HepG2 (cell line): Measurements from ENCODE around the gene DGKG. TPM values are rescaled to one million over a fixed set of nuclear protein-coding genes. Genes with fewer than 3 reads are reported as not detected.

Experiments used
- ATAC-seq: fragments of 200-7000 bp; cut with Tn5 transposase; 3 replicates; pipeline ENCODE4 v1.9.1; 2020; ENCODE audit warnings: mild to moderate bottlenecking, moderate library complexity
- BruUV-seq: library from RNA; stranded (reverse); fragments of 400-500 nt; replicated peaks from 2 replicates; lab custom pipeline; 2021; lab: Mats Ljungman, UMichigan
- CTCF ChIA-PET: fragments of 300-600 bp; formaldehyde crosslinking; extraction: SDS; loops from one replicate; lab custom pipeline; 2021; ENCODE audit warnings: low total read pairs, inconsistent platforms, low intra/inter-chr PET ratio; lab: Yijun Ruan, JAX
- POLR2A ChIA-PET: fragments of 350-600 bp; sonication (Branson Sonifier 250); formaldehyde crosslinking; loops from one replicate; lab custom pipeline; 2020; ENCODE audit warnings: antibody characterized with exemption, inconsistent platforms; lab: Yijun Ruan, JAX
- DNase-seq: peaks from one replicate; pipeline ENCODE4 v3.0.0-alpha.2; 2015; ENCODE audit warnings: low spot score
- FAIRE-seq: peaks from 3 replicates; lab custom pipeline; 2011; peaks lifted over from hg19 to GRCh38; lab: Jason Lieb, UNC
- H2AFZ ChIP-seq: one replicate; pipeline ENCODE4 v1.6.1; 2011; ENCODE audit warnings: low read length, inconsistent platforms
- H3K27ac ChIP-seq: fragments of 300-600 bp; 3 replicates; pipeline ENCODE4 v1.8.0; 2011; ENCODE audit warnings: mixed run types, mild to moderate bottlenecking, mixed read lengths, low read length, inconsistent platforms; ENCODE audit not compliant: insufficient read depth; ENCODE audit errors: extremely low read length
- H3K27me3 ChIP-seq, 2 experiments: fragments of 200-600 bp in 1 of 2; 2 replicates in 1 of 2; 3 replicates in 1 of 2; pipeline versions ENCODE4 v1.6.0 to v1.8.0; 2011; ENCODE audit warnings: low read length in 2 of 2, mild to moderate bottlenecking in 2 of 2, moderate library complexity in 2 of 2, inconsistent platforms in 1 of 2; ENCODE audit not compliant: insufficient read depth in 2 of 2, control insufficient read depth in 1 of 2
- H3K36me3 ChIP-seq, 2 experiments: fragments of 200-600 bp in 1 of 2; replicated peaks in 1 of 2; 2 replicates in 1 of 2; 3 replicates in 1 of 2; pipeline versions ENCODE4 v1.5.1 to v1.8.0; 2011; ENCODE audit warnings: low read length in 2 of 2, inconsistent platforms in 1 of 2; ENCODE audit not compliant: insufficient read depth in 2 of 2, control insufficient read depth in 1 of 2
- H3K4me1 ChIP-seq: 2 replicates; pipeline ENCODE4 v1.5.1; 2012; ENCODE audit warnings: low read length, inconsistent platforms; ENCODE audit not compliant: insufficient read depth
- H3K4me2 ChIP-seq: 2 replicates; pipeline ENCODE4 v1.6.0; 2011; ENCODE audit warnings: low read depth, low read length, inconsistent platforms
- H3K4me3 ChIP-seq, 3 experiments: fragments of 200-600 bp in 1 of 3; sonication (generic), shearing (Covaris generic) in 1 of 3; replicated peaks in 1 of 3; 2 replicates each; pipeline ENCODE4 v1.5.1; 2011 to 2016; ENCODE audit warnings: low read length in 3 of 3, inconsistent platforms in 2 of 3, low read depth in 2 of 3, mild to moderate bottlenecking in 2 of 3, control low read depth in 1 of 3, mixed read lengths in 1 of 3; ENCODE audit not compliant: insufficient read depth in 1 of 3
- H3K79me2 ChIP-seq: one replicate; pipeline ENCODE4 v1.6.1; 2011; ENCODE audit warnings: low read length, inconsistent platforms; ENCODE audit not compliant: insufficient read depth
- H3K9ac ChIP-seq: 2 replicates; pipeline ENCODE4 v1.6.0; 2011; ENCODE audit warnings: mild to moderate bottlenecking, low read depth, low read length, inconsistent platforms; ENCODE audit not compliant: insufficient read depth
- H3K9me3 ChIP-seq: 2 replicates; pipeline ENCODE4 v1.5.1; 2012; ENCODE audit warnings: mild to moderate bottlenecking, low read length
- H4K20me1 ChIP-seq: 2 replicates; pipeline ENCODE4 v1.6.0; 2011; ENCODE audit warnings: inconsistent platforms, mild to moderate bottlenecking, low read length, moderate library complexity; ENCODE audit not compliant: insufficient read depth
- CHCHD3 ChIP-seq: sonication (generic); formaldehyde crosslinking; IDR thresholded peaks from 2 replicates; pipeline ENCODE4 v1.8.0; 2022; ENCODE audit warnings: mild to moderate bottlenecking, missing genetic modification reagents, moderate library complexity
- GFI1 ChIP-seq: sonication (generic); formaldehyde crosslinking; IDR thresholded peaks from 2 replicates; pipeline ENCODE4 v1.5.0; 2020; ENCODE audit warnings: missing genetic modification reagents, mild to moderate bottlenecking, borderline replicate concordance
- HDAC2 ChIP-seq: sonication (generic); formaldehyde crosslinking; IDR thresholded peaks from 2 replicates; pipeline ENCODE4 v1.4.0; 2020; ENCODE audit warnings: missing genetic modification reagents
- HES4 ChIP-seq: sonication (generic); formaldehyde crosslinking; IDR thresholded peaks from 2 replicates; pipeline ENCODE4 v1.9.0; 2021; ENCODE audit warnings: mild to moderate bottlenecking, missing genetic modification reagents, borderline replicate concordance
- IKZF1 ChIP-seq: fragments of 450-650 bp; IDR thresholded peaks from 2 replicates; pipeline ENCODE4 v1.7.1; 2016
- IKZF5 ChIP-seq: IDR thresholded peaks from 2 replicates; pipeline ENCODE4 v1.6.1; 2018; ENCODE audit warnings: missing genetic modification reagents, mild to moderate bottlenecking, missing compliant biosample characterization
- NBN ChIP-seq: fragments of 450-650 bp; conservative IDR thresholded peaks from 2 replicates; pipeline ENCODE4 v1.6.1; 2017
- REPIN1 ChIP-seq: sonication (generic); formaldehyde crosslinking; IDR thresholded peaks from 2 replicates; pipeline ENCODE4 v1.8.0; 2022; ENCODE audit warnings: missing genetic modification reagents, low read depth, mild to moderate bottlenecking, borderline replicate concordance
- TCF12 ChIP-seq, 2 experiments: fragments of 450-650 bp in 1 of 2; sonication (generic) in 1 of 2; formaldehyde crosslinking in 1 of 2; IDR thresholded peaks; 2 replicates each; pipeline versions ENCODE4 v1.6.1 to v1.8.0; 2017 to 2022; ENCODE audit warnings: antibody characterized with exemption in 1 of 2, mild to moderate bottlenecking in 1 of 2, missing genetic modification reagents in 1 of 2, moderate library complexity in 1 of 2
- TMF1 ChIP-seq: sonication (generic); formaldehyde crosslinking; IDR thresholded peaks from 2 replicates; pipeline ENCODE4 v1.8.1; 2022; ENCODE audit warnings: low read depth, missing genetic modification reagents
- ZBTB8A ChIP-seq: sonication (generic); formaldehyde crosslinking; IDR thresholded peaks from 2 replicates; pipeline ENCODE4 v1.4.0; 2020; ENCODE audit warnings: mild to moderate bottlenecking, low read depth, missing genetic modification reagents, borderline replicate concordance
- ZNF672 ChIP-seq: sonication (generic); formaldehyde crosslinking; IDR thresholded peaks from 2 replicates; pipeline ENCODE4 v1.8.1; 2022; ENCODE audit warnings: missing genetic modification reagents
- ZNF749 ChIP-seq: sonication (generic); formaldehyde crosslinking; IDR thresholded peaks from 2 replicates; pipeline ENCODE4 v1.8.0; 2022; ENCODE audit warnings: mild to moderate bottlenecking, missing genetic modification reagents, moderate library complexity, borderline replicate concordance
- WGBS: methylation state at CpG from one replicate; pipeline ENCODE4 v1.1.6; 2017; ENCODE audit warnings: low lambda C conversion rate; 5-methylcytosine and 5-hydroxymethylcytosine counted together
- in situ Hi-C: cut with HindIII; loops from 2 replicates; pipeline ENCODE4 v1.10.0; 2017; ENCODE audit warnings: low pct_unique_long_range_greater_than_20kb; ENCODE audit not compliant: extremely low pct_ligation_motif_present
- intact Hi-C: fragments of 100-400 bp; cut with micrococcal nuclease; formaldehyde crosslinking; loops from one replicate; pipeline ENCODE4 v1.10.0; 2022; ENCODE audit not compliant: unreplicated experiment
- polyA plus RNA-seq, 8 experiments: library from polyadenylated mRNA; depleted of rRNA in 3 of 8; stranded (reverse) in 7 of 8; unstranded in 1 of 8; fragments of >200 nt; fragmentation: Illumina TruSeq in 4 of 8; extraction: Trizol in 4 of 8; gene quantifications; 2 replicates each; pipeline versions ENCODE4 v1.2.1 to v1.2.3, GENCODE V29; 2011 to 2016; ENCODE audit warnings: low read depth in 4 of 8, missing spikeins in 1 of 8, mixed read lengths in 1 of 8; ENCODE audit not compliant: insufficient read depth in 1 of 8
- total RNA-seq, 5 experiments: library from RNA; depleted of rRNA; stranded (reverse); fragments of >200 nt; fragmentation: Illumina TruSeq; extraction: Trizol; gene quantifications; 2 replicates each; pipeline ENCODE4 v1.2.3, GENCODE V29; 2016; ENCODE audit warnings: low read depth in 1 of 5
- TF ChIP-seq, protein P1 (sequence below): IDR thresholded peaks from 2 replicates; pipeline ENCODE4 v1.6.1; 2016; ENCODE audit warnings: low read depth, borderline replicate concordance
- TF ChIP-seq, protein P2 (sequence below): sonication (generic); formaldehyde crosslinking; conservative IDR thresholded peaks from 2 replicates; pipeline ENCODE4 v1.4.0; 2020; ENCODE audit warnings: missing genetic modification reagents

The DGKG gene
- total and polyA plus RNA-seq, 2 of the 13 experiments (the other 11 are each of a cell fraction or from before 2014, with no cell fraction given) = 3.8 to 6.2 TPM

DNA sequence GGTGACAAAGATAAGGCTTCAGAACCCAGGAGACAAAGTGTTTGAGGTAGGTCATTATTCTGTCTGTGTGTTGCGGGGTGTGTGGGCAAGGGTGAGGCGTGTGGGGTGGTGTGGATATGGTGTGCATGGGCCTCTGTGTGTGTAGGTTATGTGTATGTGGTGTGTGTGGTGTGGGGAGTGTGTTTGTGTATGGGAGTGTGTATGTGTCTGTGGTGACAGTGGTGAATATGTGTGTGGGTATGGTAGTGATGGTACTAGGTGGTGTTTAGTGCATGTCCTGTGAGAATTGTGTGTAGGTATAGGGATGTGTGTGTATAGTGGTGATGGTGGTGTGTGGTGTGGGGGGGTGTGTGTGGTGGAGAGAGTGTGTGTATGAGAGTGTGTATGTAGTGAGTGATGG is 236.9 kb downstream of the DGKG start:
- WGBS = 71% methylated on average over 2 of the region's 2 CpGs
- Histone ChIP-seq H3K79me2 (no peaks in the 10 kb centered on the region), H4K20me1 (no peaks in the 10 kb centered on the region), H3K4me1 (no peaks in the 10 kb centered on the region), H3K4me3 (no peak overlapping the region), H3K27ac (no peak overlapping the region), H3K9ac (no peak overlapping the region), H3K36me3 (no peaks in the 10 kb centered on the region), H2AFZ (no peak overlapping the region), H3K4me2 (no peak overlapping the region), H3K27me3 (no peaks in the 10 kb centered on the region), H3K9me3 (no peaks in the 10 kb centered on the region)
- in situ Hi-C loops = no loop called here
- ChIA-PET POLR2A (interaction anchor here (0.7 kb wide), 1 partner anchor 12 kb away, joined by 3 read pairs; no protein-coding TSS in a partner anchor), CTCF (no interaction called here)
- intact Hi-C loops = no loop called here
- DNase-seq = no peak
- 0 out of 2 replicates have a peak, but pooled peaks have one; percentile 50 for TF ChIP-seq NBN
- 0 out of 2 replicates have a peak, but pooled peaks have one; percentile 10 for TF ChIP-seq IKZF1
- TF ChIP-seq REPIN1 = no peak
- no peak for ATAC-seq
- no peak for FAIRE-seq
- no TSS peak for BruUV-seq

DNA sequence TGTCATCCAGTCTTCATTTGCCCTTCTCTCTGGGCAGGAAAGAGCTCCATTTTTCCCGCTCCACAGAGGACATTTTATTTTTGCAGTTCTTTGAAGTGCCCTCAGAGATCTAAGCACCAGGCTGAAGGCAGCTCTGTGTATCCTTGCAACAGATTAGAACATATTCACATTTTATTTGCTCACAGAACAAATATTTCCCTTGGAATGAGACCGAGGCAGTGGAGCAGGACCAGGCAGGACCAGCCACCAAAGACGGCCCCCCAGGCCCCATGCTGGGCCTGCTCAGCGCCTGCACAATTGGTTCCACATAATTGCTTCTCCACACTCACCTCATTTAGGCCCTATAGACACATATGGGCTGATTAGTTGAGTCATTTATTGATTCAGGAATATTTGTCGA is 237.4 kb downstream of the DGKG start:
- Histone ChIP-seq H3K4me3 (no peak overlapping the region), H3K9ac (no peak overlapping the region), H3K36me3 (no peaks in the 10 kb centered on the region), H3K9me3 (no peaks in the 10 kb centered on the region), H3K27me3 (no peaks in the 10 kb centered on the region), H3K4me1 (no peaks in the 10 kb centered on the region), H3K79me2 (no peaks in the 10 kb centered on the region), H3K27ac (no peak overlapping the region), H4K20me1 (no peaks in the 10 kb centered on the region), H2AFZ (no peak overlapping the region), H3K4me2 (no peak overlapping the region)
- 34% methylated on average over 5 of the region's 5 CpGs for WGBS
- ChIA-PET POLR2A (interaction anchor here (0.7 kb wide), 1 partner anchor 12 kb away, joined by 3 read pairs; no protein-coding TSS in a partner anchor), CTCF (no interaction called here)
- FAIRE-seq (no peak), ATAC-seq (0 out of 3 replicates have a peak, but pooled peaks have one; percentile 21), DNase-seq (no peak)
- intact Hi-C loops (no loop called here), in situ Hi-C loops (no loop called here)
- no TSS peak for BruUV-seq
- TF ChIP-seq, protein P1, sequence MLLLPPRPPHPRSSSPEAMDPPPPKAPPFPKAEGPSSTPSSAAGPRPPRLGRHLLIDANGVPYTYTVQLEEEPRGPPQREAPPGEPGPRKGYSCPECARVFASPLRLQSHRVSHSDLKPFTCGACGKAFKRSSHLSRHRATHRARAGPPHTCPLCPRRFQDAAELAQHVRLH = no peak
- TF ChIP-seq, protein P2, sequence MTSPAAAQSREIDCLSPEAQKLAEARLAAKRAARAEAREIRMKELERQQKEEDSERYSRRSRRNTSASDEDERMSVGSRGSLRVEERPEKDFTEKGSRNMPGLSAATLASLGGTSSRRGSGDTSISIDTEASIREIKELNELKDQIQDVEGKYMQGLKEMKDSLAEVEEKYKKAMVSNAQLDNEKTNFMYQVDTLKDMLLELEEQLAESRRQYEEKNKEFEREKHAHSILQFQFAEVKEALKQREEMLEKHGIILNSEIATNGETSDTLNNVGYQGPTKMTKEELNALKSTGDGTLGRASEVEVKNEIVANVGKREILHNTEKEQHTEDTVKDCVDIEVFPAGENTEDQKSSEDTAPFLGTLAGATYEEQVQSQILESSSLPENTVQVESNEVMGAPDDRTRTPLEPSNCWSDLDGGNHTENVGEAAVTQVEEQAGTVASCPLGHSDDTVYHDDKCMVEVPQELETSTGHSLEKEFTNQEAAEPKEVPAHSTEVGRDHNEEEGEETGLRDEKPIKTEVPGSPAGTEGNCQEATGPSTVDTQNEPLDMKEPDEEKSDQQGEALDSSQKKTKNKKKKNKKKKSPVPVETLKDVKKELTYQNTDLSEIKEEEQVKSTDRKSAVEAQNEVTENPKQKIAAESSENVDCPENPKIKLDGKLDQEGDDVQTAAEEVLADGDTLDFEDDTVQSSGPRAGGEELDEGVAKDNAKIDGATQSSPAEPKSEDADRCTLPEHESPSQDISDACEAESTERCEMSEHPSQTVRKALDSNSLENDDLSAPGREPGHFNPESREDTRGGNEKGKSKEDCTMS (CRISPR knock-in tag) = no peak
- TF ChIP-seq HES4 (no peak), GFI1 (CRISPR knock-in tag) (no peak), ZNF749 (CRISPR knock-in tag) (no peak), TMF1 (CRISPR knock-in tag) (no peak), TCF12 (IDR thresholded peaks at IDR 0.05) (no peak), TCF12 (CRISPR knock-in tag; IDR thresholded peaks at IDR 0.05) (no peak), ZNF672 (CRISPR knock-in tag) (no peak), IKZF5 (no peak), HDAC2 (CRISPR knock-in tag) (no peak), ZBTB8A (CRISPR knock-in tag) (no peak), CHCHD3 (CRISPR knock-in tag) (no peak)
